GM10847 (cell line): ENCODE measurements around the gene MTMR12.

Experiments
- POLR2A ChIP-seq: IDR thresholded peaks from 2 replicates; pipeline ENCODE4 v1.6.1; 2011; ENCODE audit not compliant: insufficient read length; ENCODE audit errors: extremely low read depth

Gene MTMR12

DNA sequence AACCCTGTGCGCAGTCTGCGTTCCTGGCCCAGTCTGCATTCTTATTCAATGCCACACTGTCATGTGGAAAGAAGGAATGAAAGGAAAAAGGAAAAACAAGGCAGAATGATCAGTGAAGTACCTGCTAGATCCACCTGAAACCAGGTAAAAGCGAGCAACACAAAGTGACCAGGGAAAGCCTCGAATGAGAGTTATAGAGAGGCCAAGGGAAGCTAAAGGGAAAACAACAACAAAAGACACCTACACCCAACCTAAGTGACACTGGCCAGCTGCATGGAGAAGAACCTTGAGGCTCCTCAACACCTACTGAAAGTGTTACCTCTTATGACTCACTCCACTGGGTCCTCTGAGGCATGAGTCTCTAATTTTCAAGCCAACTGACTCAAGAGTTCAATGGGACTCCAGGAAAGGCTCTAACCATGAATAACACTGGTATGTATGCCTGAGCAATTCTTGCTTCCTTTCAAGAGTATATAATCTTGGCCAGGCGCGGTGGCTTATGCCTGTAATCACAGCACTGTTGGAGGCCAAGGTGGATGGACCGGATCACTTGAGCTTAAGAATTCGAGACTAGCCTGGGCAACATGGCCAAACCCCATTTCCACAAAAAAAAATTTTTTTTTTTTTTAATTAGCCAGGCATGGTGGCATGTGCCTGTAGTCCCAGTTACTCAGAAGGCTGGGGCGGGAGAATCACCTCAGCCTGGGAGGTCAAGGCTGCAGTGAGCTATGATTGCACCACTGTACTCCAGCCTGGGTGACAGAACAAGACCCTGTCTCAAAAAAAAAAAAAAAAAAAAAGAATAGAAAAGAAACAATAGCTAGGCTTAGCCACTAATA lies 29.0 kb downstream of the MTMR12 start:
- no peak for TF ChIP-seq POLR2A

DNA sequence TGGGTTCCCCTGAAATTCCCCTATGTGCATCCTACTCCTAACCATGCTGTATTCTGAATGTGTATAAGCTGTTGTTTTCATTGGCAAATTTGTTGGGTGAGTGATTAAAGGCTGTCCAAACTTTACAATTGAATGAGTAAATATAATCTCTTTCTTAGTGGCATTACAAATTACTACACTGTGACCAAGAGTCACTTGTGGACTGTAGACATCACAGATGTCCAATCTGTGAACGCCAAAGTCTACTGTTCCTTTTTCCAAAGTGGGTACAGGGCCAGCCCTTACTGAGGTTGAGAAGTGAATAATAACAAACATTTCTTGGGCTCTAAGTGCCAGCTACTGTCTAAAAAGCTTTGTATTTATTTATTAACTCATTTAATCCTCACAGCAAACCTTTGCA lies 29.7 kb downstream of the MTMR12 start:
- no peak for TF ChIP-seq POLR2A

DNA sequence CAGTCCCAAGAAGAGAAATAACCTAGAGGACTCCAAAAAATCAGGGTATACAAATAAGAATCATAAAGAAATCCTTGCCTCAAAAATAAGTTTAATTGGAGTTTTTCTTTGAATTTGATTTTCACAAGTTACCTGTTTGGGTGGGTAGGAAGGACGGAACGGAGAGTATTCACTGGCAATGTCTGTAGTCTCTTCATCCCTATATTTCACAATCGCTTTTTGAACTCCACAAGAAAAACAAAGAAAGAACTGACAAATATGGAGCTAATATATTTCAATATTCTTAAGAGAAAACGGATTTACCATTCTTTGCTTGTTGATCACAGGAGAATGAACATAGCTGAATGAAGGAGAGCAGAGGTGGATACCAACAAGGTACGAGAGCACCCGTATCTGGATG lies 30.1 kb downstream of the MTMR12 start:
- TF ChIP-seq POLR2A = no peak

DNA sequence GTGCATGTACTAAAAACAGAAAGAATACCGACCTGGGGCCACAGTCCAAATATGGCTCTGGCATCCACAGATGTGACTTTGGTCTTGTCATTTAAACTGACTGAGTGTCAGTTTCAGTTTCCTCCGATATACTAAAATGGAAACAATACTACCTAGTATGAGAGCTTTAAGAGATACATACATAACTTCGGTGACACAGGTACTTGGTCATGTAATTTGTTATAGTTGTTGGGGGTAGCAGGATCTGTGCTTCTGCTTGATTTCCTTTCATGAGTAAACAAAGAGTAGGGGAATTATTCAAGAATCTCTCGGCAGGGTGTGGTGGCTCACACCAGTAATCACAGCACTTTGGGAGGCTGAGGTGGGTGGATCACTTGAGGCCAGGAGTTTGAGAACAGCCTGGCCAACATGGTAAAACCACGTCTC lies 32.1 kb downstream of the MTMR12 start:
- no peak for TF ChIP-seq POLR2A

DNA sequence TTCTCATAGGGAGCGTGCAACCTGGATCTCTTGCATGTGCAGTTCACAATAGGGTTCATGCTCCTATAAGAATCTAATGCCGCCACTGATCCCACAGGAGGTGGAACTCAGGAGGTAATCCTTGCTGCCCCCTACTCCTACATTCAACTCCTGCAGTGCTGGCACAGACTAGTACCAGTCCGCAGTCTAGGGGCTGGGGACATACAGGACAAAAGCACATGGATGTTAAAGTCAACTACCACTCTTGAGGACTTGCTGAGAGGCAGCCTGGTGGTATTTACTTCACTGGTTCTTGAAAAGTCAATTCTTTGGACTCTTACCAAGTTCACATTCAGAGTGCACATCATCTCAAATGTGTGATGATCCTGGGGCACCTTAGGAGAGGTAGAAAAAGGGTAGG lies 33.0 kb downstream of the MTMR12 start:
- TF ChIP-seq POLR2A = no peak

DNA sequence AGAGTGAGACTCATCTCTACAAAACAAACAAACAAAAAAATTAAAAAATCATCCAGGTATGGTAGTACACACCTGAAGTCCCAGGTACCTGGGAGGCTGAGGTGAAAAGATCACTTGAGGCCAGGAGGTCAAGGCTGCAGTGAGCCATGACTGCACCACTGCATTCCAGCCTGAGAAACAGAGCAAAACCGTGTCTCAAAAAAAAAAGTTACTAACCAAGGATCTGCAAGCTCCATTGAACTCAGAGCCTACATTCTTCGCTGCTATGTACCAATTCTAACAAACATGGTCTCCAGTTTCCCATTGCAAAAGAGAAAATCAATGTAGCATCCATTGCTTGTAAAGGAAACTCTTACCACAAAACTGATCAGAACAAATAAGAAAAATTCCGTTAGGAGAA lies 33.5 kb downstream of the MTMR12 start:
- no peak for TF ChIP-seq POLR2A

DNA sequence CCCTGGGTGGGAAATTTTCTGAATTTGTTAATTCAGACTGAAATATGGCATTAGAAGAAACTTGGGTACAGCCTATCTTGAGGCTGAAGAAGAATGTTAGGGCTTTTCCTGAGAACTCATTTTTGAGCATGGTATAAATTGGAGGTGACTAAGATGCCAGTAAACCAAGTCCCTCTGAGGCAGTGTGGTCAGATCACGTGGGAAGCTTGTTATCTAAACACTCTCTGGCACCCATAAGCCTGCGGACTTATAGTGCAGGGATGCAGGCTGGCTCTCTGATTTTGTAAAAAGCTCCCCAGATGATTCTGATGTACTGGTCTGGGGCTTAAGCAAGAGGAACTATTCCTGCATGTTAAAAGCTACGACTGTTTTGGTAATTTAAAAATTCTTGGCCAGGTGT lies 34.3 kb downstream of the MTMR12 start:
- TF ChIP-seq POLR2A = no peak

DNA sequence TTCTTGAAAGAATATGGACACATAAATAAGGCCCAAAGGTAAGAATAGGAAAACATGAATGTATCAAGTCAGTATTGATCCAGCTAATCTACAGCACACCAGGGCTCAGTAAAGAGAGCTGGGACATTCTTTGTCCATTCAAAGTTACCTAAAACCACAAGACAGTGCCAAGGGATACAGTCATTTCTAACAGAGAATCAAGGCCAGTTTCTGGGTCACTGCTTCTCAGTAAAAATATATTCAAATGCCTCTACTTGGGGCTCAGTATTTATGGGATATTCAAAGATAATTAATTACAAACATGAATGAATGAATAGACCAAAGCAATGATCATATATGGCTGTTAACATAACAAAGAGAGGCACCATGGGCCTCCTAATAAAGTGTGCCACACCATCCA lies 34.9 kb downstream of the MTMR12 start:
- no peak for TF ChIP-seq POLR2A

DNA sequence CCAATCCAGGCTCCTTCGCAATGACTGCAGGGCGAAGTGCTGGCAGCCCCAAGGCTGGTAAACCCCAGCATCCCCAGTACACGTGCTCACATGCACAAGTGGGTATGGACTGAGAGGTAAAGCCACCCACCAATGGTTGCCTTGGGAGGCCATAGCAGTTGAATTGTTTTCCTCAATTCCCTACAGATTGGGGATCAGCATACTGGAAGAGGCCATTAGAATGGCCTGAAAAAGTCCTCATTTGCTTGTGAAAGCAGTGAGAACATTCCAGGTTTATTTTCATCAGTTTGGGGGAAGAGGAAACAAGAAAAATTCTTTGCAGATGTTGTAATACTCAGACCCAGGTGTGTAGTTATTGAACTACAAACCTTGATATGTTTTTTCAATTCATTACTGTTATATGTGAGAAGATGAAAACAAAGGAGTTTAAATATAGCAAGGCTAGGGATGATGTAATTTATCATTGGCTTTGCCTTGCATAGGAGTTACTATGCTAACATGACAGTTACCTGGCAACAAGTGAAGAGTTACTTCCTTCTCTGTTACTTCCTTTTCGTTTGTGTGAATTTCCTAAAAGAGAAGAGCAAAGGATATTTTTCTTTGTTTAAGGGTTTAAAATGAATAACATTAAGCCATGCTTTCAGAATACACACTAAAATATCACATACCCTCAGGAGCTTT lies 36.4 kb downstream of the MTMR12 start:
- TF ChIP-seq POLR2A = no peak

DNA sequence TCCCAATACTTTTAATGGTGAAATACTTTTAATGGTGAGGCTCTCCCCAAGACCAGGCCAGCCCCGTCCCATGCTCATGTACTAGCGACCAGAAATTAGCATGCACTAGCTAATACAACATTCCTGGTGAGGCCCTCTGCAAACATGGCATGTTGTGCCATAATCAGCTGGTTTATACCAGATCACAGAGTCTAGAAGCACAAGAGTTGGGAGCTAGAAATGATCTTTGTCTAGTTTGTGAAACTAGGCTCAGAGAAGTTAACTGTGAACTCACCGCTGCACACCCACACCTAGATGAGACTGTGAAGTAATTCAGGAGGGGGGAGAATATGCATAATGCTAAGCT lies 37.4 kb downstream of the MTMR12 start:
- no peak for TF ChIP-seq POLR2A

DNA sequence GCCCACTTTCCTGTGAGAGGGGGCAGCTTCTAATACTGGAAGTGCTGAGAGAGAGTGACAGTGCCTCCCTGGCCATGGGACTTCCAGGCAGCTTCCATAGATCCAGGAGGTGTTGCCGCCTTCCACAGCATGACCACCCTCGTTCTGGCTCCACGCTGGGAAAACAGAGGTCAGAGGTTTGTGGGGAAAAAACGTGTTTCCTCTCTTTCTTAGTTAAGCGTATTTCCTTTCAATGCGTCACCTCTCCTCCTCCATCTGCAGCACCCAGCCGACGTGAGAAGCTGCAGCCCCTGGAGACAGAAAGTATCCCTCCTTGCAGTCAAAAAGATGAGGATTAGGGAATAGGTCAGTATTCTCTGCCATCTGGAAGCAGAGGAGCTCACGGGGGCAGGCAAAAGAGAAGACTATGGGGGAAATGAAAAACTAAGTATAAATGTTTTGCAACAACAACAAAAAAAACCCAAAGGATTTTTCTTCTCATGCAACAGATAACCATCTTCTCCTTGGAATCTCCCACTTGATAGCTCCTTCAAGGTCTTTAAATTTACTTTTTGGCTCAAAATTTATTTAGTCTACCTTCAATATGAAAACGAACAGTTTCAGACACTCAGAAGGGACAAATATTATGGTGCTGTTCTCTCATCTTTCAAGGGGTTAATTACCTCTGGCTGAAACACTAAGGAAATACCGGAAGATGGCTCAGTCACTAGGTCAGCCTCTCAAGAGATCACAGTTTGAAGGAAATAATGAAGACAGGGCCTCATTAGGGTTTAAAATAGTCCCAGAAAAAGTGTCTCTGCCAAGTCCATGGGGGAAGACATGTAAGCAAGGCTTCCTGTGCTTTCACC lies 38.0 kb downstream of the MTMR12 start:
- TF ChIP-seq POLR2A = no peak

DNA sequence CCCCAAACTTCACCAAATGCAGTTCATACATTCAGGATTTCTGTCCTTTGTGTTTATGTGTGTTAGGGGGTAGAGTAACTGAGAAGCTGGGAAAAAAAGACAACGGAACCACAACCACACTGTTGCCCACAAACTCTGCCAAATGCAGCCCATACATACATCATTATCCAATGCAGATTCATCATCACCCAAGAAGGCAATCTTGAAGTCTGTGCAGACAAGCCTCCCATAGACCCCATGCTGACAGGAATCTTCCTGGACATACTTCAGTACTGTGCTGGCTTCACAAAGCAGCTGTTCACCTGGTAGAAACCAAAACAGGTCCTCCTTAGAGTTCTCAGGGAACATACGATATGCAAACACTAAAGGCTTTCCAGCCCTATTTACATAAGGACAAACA lies 38.9 kb downstream of the MTMR12 start:
- no peak for TF ChIP-seq POLR2A

DNA sequence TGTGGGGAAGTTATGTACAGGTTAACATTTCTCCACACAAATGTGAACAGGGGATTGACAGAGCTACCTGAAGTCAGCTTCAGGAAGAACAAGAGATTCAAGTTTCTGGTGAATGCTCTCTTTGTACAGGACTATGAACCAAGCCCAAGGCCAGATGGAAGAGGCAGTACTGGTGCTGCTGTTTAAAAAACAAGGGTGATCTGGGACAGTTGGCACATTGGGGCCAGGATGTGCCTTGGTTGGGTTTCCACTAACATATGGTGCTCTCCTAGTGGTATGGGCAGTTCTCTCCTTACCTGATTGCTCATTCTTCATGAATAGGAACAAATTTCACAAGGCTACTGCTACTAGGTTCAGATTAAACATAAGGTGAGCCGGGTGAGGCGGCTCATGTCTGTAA lies 40.0 kb downstream of the MTMR12 start:
- TF ChIP-seq POLR2A = no peak

DNA sequence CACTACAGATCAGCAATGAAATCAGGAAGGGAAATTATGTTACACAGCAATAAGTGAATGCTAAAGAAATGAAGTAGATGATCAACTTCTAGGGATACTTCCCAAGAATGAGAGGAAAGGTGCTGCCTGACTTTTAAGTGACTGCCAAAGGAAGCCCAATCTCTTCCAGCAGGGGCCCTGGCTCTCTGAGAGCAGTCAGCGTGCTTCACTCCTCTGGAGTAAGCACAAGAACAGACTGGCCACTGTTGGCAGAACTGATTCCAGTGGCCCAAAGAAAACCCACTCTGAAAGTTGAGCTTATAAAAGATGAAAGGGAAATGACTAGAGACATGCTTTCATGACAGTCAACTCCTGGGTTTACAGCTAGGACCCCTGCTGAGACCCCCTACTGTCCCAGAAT lies 41.8 kb downstream of the MTMR12 start:
- TF ChIP-seq POLR2A = no peak

DNA sequence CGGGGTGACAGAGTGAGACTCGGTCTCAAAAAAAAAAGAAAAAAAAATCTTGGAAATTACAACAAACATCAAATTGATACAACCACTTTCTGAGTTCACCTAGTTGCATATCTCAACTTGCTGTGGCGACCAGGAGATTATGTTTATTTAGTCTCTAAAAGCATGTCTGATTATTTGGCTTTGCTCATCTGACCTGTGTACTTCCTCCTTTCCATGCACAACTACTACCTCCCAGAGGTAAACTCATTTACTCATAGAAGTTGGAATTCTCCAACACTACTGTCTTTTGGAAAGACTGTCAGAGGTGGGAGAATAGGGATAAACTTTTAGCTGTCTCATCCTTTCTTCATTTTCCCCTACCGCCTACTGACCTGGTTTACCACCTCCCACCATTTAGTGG lies 42.6 kb downstream of the MTMR12 start:
- no peak for TF ChIP-seq POLR2A

DNA sequence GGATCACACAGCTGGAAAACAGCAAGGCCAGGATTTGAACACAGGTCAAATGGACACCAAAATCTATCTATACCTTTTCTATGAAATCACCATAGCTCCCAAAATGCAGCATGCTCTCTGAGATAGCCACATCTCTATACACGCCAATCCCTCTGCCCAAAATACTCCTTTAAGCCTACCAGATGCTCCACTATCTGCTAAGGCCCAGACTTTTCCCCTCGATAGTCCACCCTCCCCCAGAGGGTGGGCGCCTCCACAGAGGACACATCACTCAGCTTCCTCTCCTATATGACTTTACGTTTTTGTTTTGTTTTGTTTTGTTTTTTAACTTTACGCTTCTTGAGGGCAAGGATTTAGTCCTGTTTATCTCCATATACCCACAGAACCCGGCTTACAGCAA lies 46.8 kb downstream of the MTMR12 start:
- TF ChIP-seq POLR2A = no peak

DNA sequence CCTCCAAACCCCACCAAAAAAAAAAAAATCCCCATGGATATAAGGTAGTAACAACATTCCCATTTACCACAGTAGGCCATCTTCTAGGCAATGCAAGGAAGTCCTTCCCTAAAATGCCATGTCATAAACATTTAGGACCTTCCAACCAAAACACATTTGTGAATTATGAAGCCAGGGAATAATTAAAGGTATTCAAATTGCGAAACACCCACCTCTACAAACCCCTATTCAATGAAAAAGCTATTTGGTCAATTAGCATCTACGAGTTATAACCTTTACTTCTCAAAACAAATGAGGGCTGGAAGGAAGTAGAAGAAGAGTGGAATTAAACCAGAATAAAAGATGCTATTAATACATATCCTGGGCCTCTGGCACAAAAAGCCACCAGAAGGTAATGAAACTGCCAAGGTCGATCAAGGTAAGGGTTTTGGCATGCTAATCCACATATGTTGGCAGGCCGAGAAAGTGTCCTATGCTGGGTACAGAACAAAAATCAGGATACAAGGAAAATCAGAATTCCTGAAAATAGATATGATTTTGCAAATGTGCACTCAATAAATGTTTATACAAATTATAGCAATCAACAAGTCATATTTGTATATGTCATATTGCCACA lies 47.7 kb downstream of the MTMR12 start:
- TF ChIP-seq POLR2A = no peak
